Transverse colon (tissue), 4 donors: Measurements from ENCODE around the gene KTI12.

Experiments
- CTCF ChIP-seq, 5 experiments: fragments of 200-600 bp in 3 of 5; fragments of 450-650 bp in 2 of 5; sonication (generic) in 3 of 5; IDR thresholded peaks; 1 replicate in 2 of 5; 2 replicates in 3 of 5; pipeline ENCODE4 v1.5.1; 2016 to 2017; ENCODE audit warnings: antibody characterized with exemption in 5 of 5, inconsistent platforms in 3 of 5, mild to moderate bottlenecking in 2 of 5, moderate library complexity in 1 of 5
- EP300 ChIP-seq: sonication (generic); formaldehyde crosslinking; IDR thresholded peaks from one replicate; pipeline ENCODE4 v1.6.1; 2017; ENCODE audit warnings: antibody characterized with exemption, low read depth
- POLR2A ChIP-seq: fragments of 450-650 bp; IDR thresholded peaks from one replicate; pipeline ENCODE4 v1.6.1; 2016; ENCODE audit warnings: antibody characterized with exemption, mild to moderate bottlenecking, moderate library complexity
- POLR2AphosphoS5 ChIP-seq, 3 donors: sonication (generic); formaldehyde crosslinking; IDR thresholded peaks; one replicate each; pipeline ENCODE4 v1.6.1; 2016; ENCODE audit warnings: antibody characterized with exemption in 3 of 3

- TF ChIP-seq CTCF (IDR thresholded peaks at IDR 0.05), result no peak
- TF ChIP-seq POLR2AphosphoS5 (IDR thresholded peaks at IDR 0.05), result no peak
- TF ChIP-seq POLR2A, result no peak
- no peak for TF ChIP-seq EP300
These were observed 852 bp downstream of the KTI12 start for GRCh38 chr1:52032785-52033131.
